ENCODE measurements around the gene PAQR8. TPM values are rescaled to one million over a fixed set of nuclear protein-coding genes. Genes with fewer than 3 reads are reported as not detected.

Gene PAQR8
- total RNA-seq, 1 donor from 2014 or later = 1.5 TPM

DNA sequence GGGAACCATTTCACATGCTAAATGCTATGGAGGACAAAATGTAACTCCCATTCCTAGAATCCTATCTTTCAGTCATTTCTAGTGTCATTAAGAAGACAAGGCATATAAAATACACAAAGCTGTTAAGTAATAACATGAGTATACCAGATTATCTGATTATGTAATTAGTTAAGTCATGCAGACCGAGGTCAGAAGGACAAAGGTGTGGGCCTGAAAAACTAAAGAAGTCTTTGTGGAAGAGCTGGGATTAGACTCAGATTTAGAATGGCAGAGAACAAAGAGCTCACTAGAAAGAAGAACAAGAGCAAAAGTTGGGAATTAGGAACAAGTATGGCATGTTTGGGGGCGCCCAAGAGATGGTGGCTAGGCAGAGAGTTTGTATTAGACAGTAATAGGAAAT, 95.1 kb downstream of the PAQR8 start:
- Histone ChIP-seq H2AFZ (ENCODE audit: low read depth, low read length) (no peak overlapping the region), H3K4me2 (ENCODE audit: low read length) (no peak overlapping the region), H3K9ac (ENCODE audit: low read length) (no peak overlapping the region), H3K36me3 (ENCODE audit: insufficient read depth, low read length) (no peaks in the 10 kb centered on the region), H4K20me1 (ENCODE audit: insufficient read depth, low read length) (no peaks in the 10 kb centered on the region), H3K79me2 (ENCODE audit: insufficient read depth, low read length) (no peaks in the 10 kb centered on the region), H3K4me1 (ENCODE audit: insufficient read depth, low read length) (peaks cover 10% of the 10 kb centered on the region), H3K27me3 (ENCODE audit: insufficient read depth, low read length) (no peaks in the 10 kb centered on the region), H3K27ac (ENCODE audit: low read depth, low read length) (no peak overlapping the region), H3K4me3 (ENCODE audit: insufficient read depth, low read depth, low read length) (no peak overlapping the region), H3K9me3 (ENCODE audit: insufficient read depth, low read depth, low read length) (no peaks in the 10 kb centered on the region)
- FAIRE-seq = no peak
- H3K4me1 Mint-ChIP-seq (ENCODE audit: low read depth, unreplicated experiment) = peaks cover 3% of the 10 kb centered on the region
- TF ChIP-seq, protein P1, sequence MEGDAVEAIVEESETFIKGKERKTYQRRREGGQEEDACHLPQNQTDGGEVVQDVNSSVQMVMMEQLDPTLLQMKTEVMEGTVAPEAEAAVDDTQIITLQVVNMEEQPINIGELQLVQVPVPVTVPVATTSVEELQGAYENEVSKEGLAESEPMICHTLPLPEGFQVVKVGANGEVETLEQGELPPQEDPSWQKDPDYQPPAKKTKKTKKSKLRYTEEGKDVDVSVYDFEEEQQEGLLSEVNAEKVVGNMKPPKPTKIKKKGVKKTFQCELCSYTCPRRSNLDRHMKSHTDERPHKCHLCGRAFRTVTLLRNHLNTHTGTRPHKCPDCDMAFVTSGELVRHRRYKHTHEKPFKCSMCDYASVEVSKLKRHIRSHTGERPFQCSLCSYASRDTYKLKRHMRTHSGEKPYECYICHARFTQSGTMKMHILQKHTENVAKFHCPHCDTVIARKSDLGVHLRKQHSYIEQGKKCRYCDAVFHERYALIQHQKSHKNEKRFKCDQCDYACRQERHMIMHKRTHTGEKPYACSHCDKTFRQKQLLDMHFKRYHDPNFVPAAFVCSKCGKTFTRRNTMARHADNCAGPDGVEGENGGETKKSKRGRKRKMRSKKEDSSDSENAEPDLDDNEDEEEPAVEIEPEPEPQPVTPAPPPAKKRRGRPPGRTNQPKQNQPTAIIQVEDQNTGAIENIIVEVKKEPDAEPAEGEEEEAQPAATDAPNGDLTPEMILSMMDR (IDR thresholded peaks at IDR 0.05; ENCODE audit: insufficient read depth, low read depth, low read length) = no peak
- TF ChIP-seq EZH2 (IDR thresholded peaks at IDR 0.05; ENCODE audit: insufficient read depth, low read length) = no peak
- no peaks in the 10 kb centered on the region for H3K9me3 Mint-ChIP-seq (ENCODE audit: unreplicated experiment)
- H3K4me3 Mint-ChIP-seq (ENCODE audit: unreplicated experiment) = no peak overlapping the region
- H3K36me3 Mint-ChIP-seq (ENCODE audit: low read depth, unreplicated experiment) = no peaks in the 10 kb centered on the region
- no peak overlapping the region for H3K27ac Mint-ChIP-seq (ENCODE audit: unreplicated experiment)
- no peaks in the 10 kb centered on the region for H3K27me3 Mint-ChIP-seq (ENCODE audit: low read depth, unreplicated experiment)
- no peak for DNase-seq (ENCODE audit: low read depth)

Other genes starting within 250 kb of the PAQR8 start
- gene IL17A, start 175.8 kb upstream of the PAQR8 start, total RNA-seq = not detected in 2 replicates
- gene IL17F, start 117.7 kb upstream of the PAQR8 start, total RNA-seq = not detected in 2 replicates
- 18.2 and 21.6 TPM in 2 replicates for gene MCM3, start 77.4 kb upstream of the PAQR8 start, total RNA-seq
- gene EFHC1, start 58.2 kb downstream of the PAQR8 start, total RNA-seq = 25.6 and 30.6 TPM in 2 replicates
- gene TRAM2, start 214.9 kb downstream of the PAQR8 start, total RNA-seq = 88.7 and 93.4 TPM in 2 replicates